Gastrocnemius medialis (tissue), 4 donors: ENCODE data around the gene TBC1D30. TPM values are rescaled to one million over a fixed set of nuclear protein-coding genes. Genes with fewer than 3 reads are reported as not detected.

ENCODE experiments used
- ATAC-seq, 2 donors: fragments of 150-250 bp; one replicate each; pipeline ENCODE4 v1.9.1; 2016
- DNase-seq, 2 donors: peaks; one replicate each; pipeline ENCODE4 v3.0.0-alpha.2; 2019
- H3K27ac ChIP-seq, 4 donors: fragments of 200-600 bp; sonication (generic); 1 replicate in 1 of 4; 2 replicates in 3 of 4; pipeline ENCODE4 v1.5.1; 2016 to 2018; ENCODE audit warnings: mild to moderate bottlenecking in 2 of 4, moderate library complexity in 1 of 4
- H3K27me3 ChIP-seq, 3 donors: fragments of 200-600 bp; sonication (generic) in 2 of 3; 1 replicate in 1 of 3; 2 replicates in 2 of 3; pipeline versions ENCODE4 v1.5.1 to v1.6.0; 2016 to 2019; ENCODE audit warnings: mild to moderate bottlenecking in 1 of 3, moderate library complexity in 1 of 3
- H3K36me3 ChIP-seq, 2 donors: fragments of 200-600 bp; sonication (generic) in 1 of 2; one replicate each; pipeline ENCODE4 v1.5.1; 2017 to 2018
- H3K4me1 ChIP-seq, 2 donors: fragments of 200-600 bp; sonication (generic) in 1 of 2; one replicate each; pipeline ENCODE4 v1.5.1; 2016 to 2017; ENCODE audit warnings: mild to moderate bottlenecking in 2 of 2
- H3K4me3 ChIP-seq, 4 donors: fragments of 200-600 bp; sonication (generic) in 3 of 4; 1 replicate in 1 of 4; 2 replicates in 3 of 4; pipeline ENCODE4 v1.5.1; 2016 to 2019; ENCODE audit warnings: mild to moderate bottlenecking in 2 of 4
- H3K9me3 ChIP-seq, 3 donors: fragments of 200-600 bp; sonication (generic) in 2 of 3; 1 replicate in 1 of 3; 2 replicates in 2 of 3; pipeline ENCODE4 v1.5.1; 2016 to 2019
- POLR2A ChIP-seq, 2 donors: fragments of 450-650 bp; IDR thresholded peaks; one replicate each; pipeline ENCODE4 v1.6.1; 2017; ENCODE audit warnings: antibody characterized with exemption in 2 of 2, mild to moderate bottlenecking in 2 of 2, moderate library complexity in 2 of 2
- in situ Hi-C, 4 donors: fragments of 200-750 bp; cut with MboI; loops; one replicate each; pipeline versions ENCODE4 v1.15.0 to v1.8.0; 2017; ENCODE audit warnings: low sequenced_read_pairs in 4 of 4
- intact Hi-C: fragments of 100-400 bp; cut with DNase I; formaldehyde crosslinking; loops from one replicate; pipeline ENCODE4 v1.15.1; 2023; ENCODE audit warnings: low total_unique reads
- total RNA-seq, 4 donors: library from RNA; depleted of rRNA; stranded (reverse); fragments of >200 nt; gene quantifications; one replicate each; pipeline versions ENCODE4 v1.1.0 to v1.2.3, GENCODE V29; 2016
- TF ChIP-seq, protein P1 (sequence below), 5 experiments: fragments of 450-650 bp in 3 of 5; fragments of 200-600 bp in 2 of 5; sonication (generic) in 2 of 5; IDR thresholded peaks in 4 of 5; conservative IDR thresholded peaks in 1 of 5; 1 replicate in 4 of 5; 2 replicates in 1 of 5; pipeline ENCODE4 v1.5.1; 2016 to 2019; ENCODE audit warnings: antibody characterized with exemption in 5 of 5, mild to moderate bottlenecking in 3 of 5, moderate library complexity in 3 of 5

The TBC1D30 gene
- total RNA-seq, 4 donors from 2014 or later: 0.07 to 3.8 (median 0.87) TPM

GRCh38 chr12:64889434-64890216, 65.2 kb downstream of the TBC1D30 start:
- TF ChIP-seq POLR2A (IDR thresholded peaks at IDR 0.05): no peak
- TF ChIP-seq, protein P1, sequence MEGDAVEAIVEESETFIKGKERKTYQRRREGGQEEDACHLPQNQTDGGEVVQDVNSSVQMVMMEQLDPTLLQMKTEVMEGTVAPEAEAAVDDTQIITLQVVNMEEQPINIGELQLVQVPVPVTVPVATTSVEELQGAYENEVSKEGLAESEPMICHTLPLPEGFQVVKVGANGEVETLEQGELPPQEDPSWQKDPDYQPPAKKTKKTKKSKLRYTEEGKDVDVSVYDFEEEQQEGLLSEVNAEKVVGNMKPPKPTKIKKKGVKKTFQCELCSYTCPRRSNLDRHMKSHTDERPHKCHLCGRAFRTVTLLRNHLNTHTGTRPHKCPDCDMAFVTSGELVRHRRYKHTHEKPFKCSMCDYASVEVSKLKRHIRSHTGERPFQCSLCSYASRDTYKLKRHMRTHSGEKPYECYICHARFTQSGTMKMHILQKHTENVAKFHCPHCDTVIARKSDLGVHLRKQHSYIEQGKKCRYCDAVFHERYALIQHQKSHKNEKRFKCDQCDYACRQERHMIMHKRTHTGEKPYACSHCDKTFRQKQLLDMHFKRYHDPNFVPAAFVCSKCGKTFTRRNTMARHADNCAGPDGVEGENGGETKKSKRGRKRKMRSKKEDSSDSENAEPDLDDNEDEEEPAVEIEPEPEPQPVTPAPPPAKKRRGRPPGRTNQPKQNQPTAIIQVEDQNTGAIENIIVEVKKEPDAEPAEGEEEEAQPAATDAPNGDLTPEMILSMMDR (IDR thresholded peaks at IDR 0.05 in 4 of 5, conservative IDR thresholded peaks at IDR 0.05 in 1 of 5): no peak
- in situ Hi-C loops: loop anchor here (5.0 to 25.0 kb wide), 7 partner anchors 223 to 1198 kb away; partner anchors contain the start of gene WIF1 (in 2 of the 4)
- ATAC-seq: no peak
- no peaks in the 10 kb centered on the region for H3K9me3 ChIP-seq
- H3K4me1 ChIP-seq: no peaks in the 10 kb centered on the region
- H3K27me3 ChIP-seq: no peaks in the 10 kb centered on the region
- H3K27ac ChIP-seq: no peak overlapping the region
- intact Hi-C loops: loop anchor here (2.0 to 5.0 kb wide), 5 partner anchors 233 to 1973 kb away; partner anchors contain the start of gene WIF1
- H3K36me3 ChIP-seq: no peaks in the 10 kb centered on the region
- no peak overlapping the region for H3K4me3 ChIP-seq
- no peak for DNase-seq

DNA sequence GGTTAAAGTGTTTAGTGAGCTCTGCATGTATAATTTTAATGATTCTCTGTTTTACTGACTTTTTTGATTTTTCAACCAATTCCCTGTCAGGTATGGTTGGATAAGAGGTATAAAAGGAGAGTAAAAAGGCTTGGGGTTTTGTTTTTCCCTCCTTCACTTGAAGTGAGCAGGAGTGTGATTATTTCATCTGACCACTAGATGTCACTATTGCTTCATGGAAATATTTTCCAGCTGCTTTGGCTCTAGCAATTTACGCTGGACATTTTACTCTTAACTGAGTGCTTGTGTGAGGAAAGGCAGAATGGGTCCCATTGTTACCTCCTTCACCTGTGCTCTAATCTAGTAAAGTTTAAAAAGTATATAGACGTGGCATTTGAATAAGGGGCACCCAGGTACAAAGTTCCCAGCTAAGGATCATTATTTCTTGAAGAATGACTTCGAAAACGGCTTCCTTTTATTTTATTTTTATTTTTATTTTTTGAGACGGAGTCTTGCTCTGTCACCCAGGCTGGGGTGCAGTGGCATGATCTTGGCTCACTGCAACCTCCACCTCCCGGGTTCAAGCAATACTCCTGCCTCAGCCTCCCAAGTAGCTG, 66.5 kb downstream of the TBC1D30 start:
- H3K4me1 ChIP-seq: no peaks in the 10 kb centered on the region
- intact Hi-C loops: loop anchor here (2.0 to 5.0 kb wide), 5 partner anchors 231 to 1971 kb away; partner anchors contain the start of gene WIF1
- no peaks in the 10 kb centered on the region for H3K36me3 ChIP-seq
- no peak overlapping the region for H3K27ac ChIP-seq
- no peaks in the 10 kb centered on the region for H3K27me3 ChIP-seq
- in situ Hi-C loops: loop anchor here (5.0 to 25.0 kb wide), 7 partner anchors 221 to 1196 kb away; partner anchors contain the start of gene WIF1 (in 2 of the 4)
- DNase-seq (no peak), ATAC-seq (peak; percentile 56 to 68)
- no peak overlapping the region for H3K4me3 ChIP-seq
- no peaks in the 10 kb centered on the region for H3K9me3 ChIP-seq
- no peak for TF ChIP-seq POLR2A (IDR thresholded peaks at IDR 0.05)
- TF ChIP-seq, protein P1 (IDR thresholded peaks at IDR 0.05 in 4 of 5, conservative IDR thresholded peaks at IDR 0.05 in 1 of 5): peak; percentile 71 to 84 (median 79)

- DNase-seq (no peak), ATAC-seq (no peak)
- no peak for TF ChIP-seq POLR2A (IDR thresholded peaks at IDR 0.05)
- TF ChIP-seq, protein P1 (IDR thresholded peaks at IDR 0.05 in 4 of 5, conservative IDR thresholded peaks at IDR 0.05 in 1 of 5): no peak
- H3K4me3 ChIP-seq: no peak overlapping the region
- intact Hi-C loops: loop anchor here (2.0 to 5.0 kb wide), 5 partner anchors 231 to 1971 kb away; partner anchors contain the start of gene WIF1
- no peak overlapping the region for H3K27ac ChIP-seq
- H3K4me1 ChIP-seq: no peaks in the 10 kb centered on the region
- in situ Hi-C loops: loop anchor here (5.0 to 25.0 kb wide), 7 partner anchors 221 to 1196 kb away; partner anchors contain the start of gene WIF1 (in 2 of the 4)
- no peaks in the 10 kb centered on the region for H3K27me3 ChIP-seq
- H3K9me3 ChIP-seq: no peaks in the 10 kb centered on the region
- no peaks in the 10 kb centered on the region for H3K36me3 ChIP-seq
Observed at GRCh38 chr12:64891629-64892028, 67.2 kb downstream of the TBC1D30 start.

DNA sequence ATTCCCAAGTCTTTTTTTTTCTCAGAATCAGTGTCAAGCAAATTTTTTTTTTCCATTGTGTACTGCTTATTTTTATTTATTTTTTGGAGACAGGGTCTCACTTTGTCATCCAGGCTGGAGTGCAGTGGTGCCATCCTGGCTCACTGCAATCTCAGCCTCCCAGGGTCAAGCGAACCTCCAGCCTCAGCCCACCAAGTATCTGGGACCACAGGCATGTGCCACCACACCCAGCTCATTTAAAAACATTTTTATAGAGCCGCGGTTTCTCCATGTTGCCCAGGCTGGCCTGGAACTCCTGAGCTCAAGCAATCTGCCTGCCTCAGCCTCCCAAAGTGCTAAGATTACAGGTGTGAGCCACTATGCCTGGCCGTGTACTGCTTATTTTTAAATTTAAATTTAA, 68.1 kb downstream of the TBC1D30 start:
- intact Hi-C loops (loop anchor here (5.0 kb wide), 4 partner anchors 230 to 1970 kb away; partner anchors contain the start of gene WIF1), in situ Hi-C loops (loop anchor here (5.0 to 25.0 kb wide), 7 partner anchors 220 to 1195 kb away; partner anchors contain the start of gene WIF1 (in 2 of the 4))
- no peaks in the 10 kb centered on the region for H3K9me3 ChIP-seq
- H3K36me3 ChIP-seq: no peaks in the 10 kb centered on the region
- H3K27me3 ChIP-seq: no peaks in the 10 kb centered on the region
- TF ChIP-seq POLR2A (IDR thresholded peaks at IDR 0.05): no peak
- TF ChIP-seq, protein P1 (IDR thresholded peaks at IDR 0.05 in 4 of 5, conservative IDR thresholded peaks at IDR 0.05 in 1 of 5): no peak
- no peak for ATAC-seq
- H3K27ac ChIP-seq: no peak overlapping the region
- H3K4me3 ChIP-seq: no peak overlapping the region
- no peaks in the 10 kb centered on the region for H3K4me1 ChIP-seq
- DNase-seq: no peak
